Activated CD4-positive, alpha-beta T cell treated with anti-CD3 and anti-CD28 coated beads, Interleukin-10, Interleukin-2, amounts not matched to agents 100 ng/mL and 50 ng/mL, durations not matched to agents 16 hours and 8 hours (primary cell): ENCODE measurements around the gene ADAM22.

Source experiments
- DNase-seq: peaks from one replicate; pipeline ENCODE4 v3.0.0-alpha.2; 2020

ADAM22 gene

DNA sequence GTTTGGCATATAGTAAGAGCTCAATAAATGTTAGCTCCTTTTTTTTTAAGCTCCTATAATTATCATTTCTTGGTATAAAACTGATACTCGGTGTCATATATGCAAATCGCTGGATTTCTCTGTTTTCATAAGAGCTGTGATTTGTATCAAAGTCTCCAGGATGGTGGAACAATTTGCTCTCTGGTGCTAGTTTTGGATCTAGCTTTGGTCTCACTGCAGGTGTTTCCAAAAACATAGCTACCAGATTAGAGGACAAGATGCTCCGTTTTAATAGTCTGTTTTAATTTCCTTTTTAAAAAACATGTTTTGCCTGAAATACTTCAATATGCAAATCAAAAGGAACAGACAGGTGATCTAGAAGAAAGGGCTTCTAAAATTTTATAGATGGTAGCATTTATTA is 25.3 kb downstream of the ADAM22 start:
- DNase-seq = no peak

GRCh38 chr7:87960239-87960638 is 26.2 kb downstream of the ADAM22 start:
- DNase-seq = no peak

GRCh38 chr7:87961754-87962153 is 27.7 kb downstream of the ADAM22 start:
- no peak for DNase-seq

DNA sequence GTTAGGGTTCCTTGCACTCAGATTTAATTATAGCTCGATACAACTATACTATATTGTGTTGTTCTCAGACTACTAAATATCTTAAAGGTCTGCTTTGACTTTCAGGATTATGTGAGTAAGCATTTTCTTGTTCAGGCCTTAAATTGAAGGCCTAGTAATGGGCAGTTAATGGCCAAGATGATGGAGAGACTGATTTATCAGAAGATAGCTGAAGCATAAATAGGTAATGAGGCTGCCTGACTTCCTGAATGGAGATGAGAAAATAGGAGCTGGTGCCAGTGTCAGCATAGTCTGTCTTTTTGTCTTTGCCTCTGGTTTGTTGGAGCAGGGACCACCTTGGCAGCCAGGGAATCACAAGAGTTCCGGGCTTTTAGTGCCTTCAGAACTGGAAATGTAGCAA is 32.2 kb downstream of the ADAM22 start:
- DNase-seq = no peak

DNA sequence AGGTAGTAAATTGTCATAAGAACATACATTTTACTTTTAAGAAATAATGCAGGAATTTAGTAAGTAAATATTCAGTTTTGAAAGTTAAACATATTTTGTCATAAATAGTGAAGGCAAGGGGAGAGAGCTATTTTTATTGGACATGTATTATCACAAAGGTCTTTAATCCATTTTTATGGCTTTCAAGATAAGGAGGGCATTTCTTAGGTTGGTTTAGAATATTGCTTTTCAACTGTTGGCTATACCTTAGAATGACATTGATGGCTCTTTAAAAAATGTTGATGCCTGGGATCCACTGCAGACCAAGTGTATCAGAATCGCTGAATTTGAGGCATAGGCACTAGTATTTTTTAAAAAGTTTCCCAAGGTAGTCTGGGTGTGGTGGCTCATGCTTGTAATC is 34.0 kb downstream of the ADAM22 start:
- DNase-seq = no peak

DNA sequence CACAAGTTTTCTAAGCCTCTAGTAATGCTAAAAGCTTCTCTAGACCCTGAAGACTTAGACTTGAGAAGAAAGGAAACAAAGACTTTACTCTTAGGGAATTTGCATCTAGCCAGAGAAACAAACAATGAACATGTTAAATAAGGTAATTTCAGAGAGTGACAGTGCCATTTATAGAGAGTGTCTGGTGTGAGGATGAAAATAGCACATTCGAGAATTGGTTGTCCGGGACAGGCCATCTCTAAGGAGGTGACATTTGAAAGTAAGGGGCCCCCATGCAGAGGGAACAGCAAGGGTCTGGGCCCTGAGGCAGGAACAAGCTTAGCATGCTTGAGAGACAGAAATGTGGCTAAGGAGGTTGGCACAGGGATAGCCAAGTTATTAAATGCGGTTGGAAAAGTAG is 48.1 kb downstream of the ADAM22 start:
- no peak for DNase-seq

DNA sequence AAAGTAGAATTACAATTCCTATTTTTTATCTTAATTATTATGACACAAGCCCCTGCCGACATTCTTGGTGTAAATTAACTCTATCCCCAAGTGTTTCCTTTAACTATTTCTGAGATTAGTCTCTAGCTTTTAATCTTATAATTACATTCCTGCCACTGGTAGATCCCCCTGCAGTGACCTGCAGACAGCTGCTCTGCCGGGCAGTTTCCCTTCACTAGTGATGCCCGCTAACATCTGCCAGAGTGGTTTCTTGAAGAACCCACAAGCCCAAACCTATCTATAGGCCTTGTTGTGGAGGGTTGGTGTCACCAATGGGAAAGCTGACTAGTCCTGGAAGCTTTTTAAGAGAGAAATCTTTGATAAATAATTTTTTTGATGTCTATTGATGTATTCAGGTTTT is 50.0 kb downstream of the ADAM22 start:
- DNase-seq = no peak

GRCh38 chr7:87993269-87993668 is 59.2 kb downstream of the ADAM22 start:
- DNase-seq = no peak

DNA sequence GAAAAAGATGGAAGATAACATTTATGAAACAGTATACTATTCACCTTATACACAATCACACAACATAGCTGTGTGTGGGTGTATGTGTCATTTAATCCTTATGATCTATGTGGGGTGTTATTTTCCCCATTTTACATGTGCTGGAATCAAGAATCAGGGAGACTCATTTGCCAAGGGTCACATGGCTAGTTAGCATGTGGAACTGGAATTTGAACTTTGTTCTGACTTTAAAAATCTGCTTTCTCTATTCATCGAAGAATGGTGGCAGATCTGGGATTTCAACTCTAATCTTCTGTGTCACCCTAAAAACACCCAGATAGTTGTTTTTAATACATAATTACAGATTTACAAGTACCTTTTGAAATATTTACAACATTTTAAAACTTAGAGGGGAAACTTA is 65.2 kb downstream of the ADAM22 start:
- DNase-seq = no peak

DNA sequence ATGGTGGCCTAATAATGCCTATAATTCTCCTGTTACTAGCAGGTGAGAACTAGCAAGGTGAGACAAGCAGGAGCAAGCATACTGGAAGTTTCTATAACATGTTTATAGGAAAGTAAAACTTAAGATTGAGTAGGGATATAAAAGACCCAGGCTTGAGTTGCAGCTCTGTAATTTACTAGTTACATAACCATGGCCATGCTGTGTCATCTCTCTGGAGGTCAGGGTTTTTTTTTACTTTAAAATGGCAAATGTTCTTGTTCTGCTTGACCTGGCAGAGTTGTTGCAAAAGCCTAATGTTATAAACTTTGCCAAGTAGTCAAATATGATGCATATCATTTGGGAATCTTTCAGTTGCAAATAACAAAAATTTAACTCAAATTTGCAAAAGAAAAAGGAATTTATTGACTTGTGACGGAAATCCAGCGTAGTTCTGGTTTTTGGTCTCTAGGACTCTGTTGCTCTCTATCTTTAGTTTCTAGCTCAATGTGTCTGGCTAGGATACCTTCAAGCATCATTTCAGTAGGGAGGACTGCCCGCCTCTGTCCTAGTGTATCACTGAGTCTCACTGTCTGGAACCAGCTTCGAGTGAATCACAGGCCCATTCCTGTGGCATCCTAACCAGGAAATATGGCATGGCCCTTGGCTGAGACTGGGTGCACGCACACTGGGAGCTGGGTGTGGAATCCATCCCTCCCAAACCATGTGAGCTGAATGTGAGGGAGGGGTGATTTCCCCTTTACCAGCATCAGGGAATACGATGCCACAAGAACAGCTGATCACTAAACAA is 67.9 kb downstream of the ADAM22 start:
- DNase-seq = no peak

DNA sequence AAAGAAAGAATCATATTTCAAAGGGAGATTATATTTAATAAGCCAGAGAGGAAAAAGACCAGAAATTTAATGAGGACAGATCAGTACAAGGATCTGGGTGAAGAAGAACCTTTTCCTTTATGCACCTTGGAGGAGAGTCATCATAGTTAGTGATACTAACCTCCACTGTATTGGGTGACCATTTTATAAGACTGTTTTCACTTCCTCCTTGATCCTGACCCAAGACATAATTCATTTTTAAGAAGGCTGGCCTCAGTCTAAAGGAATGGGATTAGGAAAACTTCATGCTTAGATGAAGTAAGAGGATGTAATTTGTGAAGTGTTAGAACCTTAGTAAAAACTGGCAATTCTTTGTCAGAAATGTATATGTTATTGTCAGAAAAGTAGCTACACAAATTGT is 68.6 kb downstream of the ADAM22 start:
- no peak for DNase-seq

- DNase-seq = no peak
Observed at GRCh38 chr7:88003581-88003980, 69.5 kb downstream of the ADAM22 start.

DNA sequence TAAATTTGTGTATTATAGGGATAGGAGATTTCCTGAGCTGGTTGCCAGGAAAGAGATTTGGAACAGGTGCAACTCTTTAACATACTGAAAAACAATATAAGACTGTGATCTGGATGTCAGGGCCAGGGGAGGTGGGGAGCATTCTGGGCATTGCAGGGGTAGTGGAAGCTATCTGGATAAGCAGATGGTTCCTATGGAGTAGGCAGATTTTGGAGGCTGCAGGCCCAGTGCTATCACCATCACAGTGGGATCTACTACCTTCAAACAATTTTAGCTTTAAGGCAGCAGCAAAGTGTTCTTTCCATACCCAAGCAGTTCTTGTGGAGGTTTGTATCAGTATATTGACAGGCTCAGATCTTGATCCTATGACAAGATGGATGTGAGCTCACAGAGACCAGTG is 71.1 kb downstream of the ADAM22 start:
- DNase-seq = no peak

GRCh38 chr7:88009651-88010050 is 75.6 kb downstream of the ADAM22 start:
- no peak for DNase-seq

GRCh38 chr7:88012086-88012485 is 78.0 kb downstream of the ADAM22 start:
- no peak for DNase-seq

GRCh38 chr7:88013981-88014380 is 79.9 kb downstream of the ADAM22 start:
- no peak for DNase-seq

DNA sequence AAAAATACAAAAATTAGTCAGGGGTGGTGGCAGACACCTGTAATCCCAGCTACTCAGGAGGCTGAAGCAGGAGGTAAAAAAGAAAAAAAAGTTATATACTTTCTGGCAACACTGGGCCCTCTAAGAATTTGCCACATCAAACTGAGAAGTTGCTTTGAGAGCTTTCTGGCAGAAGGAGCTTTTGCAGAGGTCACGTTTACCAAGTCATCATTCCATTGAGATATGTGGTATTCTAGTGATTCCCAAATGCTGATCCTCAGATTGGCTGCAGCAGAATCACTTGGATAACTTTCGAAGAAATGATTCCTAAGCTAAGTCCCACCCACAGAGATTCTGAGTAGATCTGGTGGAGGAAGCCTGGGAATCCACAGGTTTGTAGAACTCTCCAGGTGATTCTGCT is 80.5 kb downstream of the ADAM22 start:
- DNase-seq = no peak

DNA sequence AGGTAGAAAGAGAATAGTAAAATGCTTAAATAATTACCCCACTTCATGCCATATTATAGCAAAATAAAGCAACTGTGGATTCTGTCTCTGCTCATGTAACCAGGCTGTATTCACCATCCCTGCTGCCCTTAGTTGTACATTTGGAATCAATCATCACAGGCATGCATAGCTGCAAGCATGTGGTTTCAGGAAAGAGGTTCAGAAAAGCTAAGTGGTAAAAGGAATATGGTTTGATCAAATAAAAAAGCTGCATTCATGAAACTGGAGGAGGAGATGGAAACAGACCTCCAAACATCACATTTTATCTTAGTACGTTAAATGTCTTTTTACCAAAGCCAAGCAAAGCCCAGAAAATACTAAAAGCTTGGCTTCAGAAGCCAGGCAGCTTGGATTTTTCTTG is 81.3 kb downstream of the ADAM22 start:
- DNase-seq = no peak

GRCh38 chr7:88018501-88018900 is 84.5 kb downstream of the ADAM22 start:
- no peak for DNase-seq

DNA sequence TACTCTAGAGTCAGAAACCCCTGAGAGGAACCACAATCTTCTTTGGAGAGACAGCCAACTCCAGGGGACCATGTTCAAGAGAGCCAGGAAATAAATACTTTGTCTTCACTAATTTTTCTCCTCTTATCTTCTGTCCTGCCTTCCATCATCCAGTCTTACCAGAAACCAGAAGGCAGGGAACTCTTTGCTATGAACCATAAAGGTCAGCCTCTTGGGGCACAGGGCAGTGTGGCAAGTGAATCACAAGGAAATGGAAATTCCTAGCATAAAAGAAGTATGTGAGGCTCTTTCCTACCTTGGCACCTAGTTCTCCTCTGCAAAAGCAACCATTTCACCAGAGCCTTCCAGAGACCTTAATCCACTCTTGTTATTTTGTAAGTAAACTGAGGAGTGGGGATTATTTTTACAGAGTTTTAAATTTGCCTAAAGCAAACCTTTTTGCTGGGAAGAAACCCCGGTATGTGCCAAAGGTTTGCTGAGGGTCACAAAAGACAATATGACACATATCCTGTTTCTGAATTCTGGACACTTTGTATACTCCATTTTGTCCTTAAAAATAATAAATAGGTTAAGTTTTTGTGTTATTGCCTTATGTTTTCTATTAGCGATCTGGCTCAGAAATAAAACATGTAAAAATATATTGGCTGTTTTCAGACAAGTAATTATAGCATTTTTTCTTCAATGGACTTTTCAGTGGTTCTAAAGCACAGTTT is 87.1 kb downstream of the ADAM22 start:
- DNase-seq = no peak

- DNase-seq = no peak
Observed at GRCh38 chr7:88027724-88028123, 93.7 kb downstream of the ADAM22 start.

DNA sequence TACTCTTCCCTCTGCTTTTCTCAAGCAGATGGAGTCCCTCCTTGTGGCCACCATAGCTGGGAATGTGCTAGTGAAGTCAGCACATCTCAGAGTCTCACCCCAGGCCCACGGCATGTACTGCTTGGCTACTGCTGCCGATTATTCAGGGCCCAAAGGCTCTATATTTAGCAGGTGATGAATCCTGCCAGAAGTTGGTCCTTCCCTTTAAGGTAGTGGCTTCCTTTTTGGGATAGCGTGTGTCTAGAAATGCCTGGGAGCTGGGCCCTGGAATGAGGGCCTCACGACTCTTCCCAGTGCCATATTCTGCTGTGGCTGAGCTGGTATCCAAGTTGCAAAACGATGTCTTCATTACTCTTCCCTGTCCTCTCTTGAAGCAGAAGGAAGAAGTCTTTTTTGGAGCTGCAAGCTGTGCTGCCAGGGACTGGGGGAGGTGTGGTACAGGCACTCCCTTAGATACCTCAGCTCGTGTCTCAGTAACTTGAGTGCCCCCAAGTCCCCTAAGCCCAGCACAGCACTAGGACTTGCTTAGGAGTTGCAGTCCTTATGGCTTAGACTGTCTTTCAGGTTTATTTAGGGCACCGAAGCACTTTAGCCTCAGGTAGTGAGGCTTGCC is 100.1 kb downstream of the ADAM22 start:
- no peak for DNase-seq

- no peak for DNase-seq
Observed at GRCh38 chr7:88037050-88037449, 103.0 kb downstream of the ADAM22 start.

GRCh38 chr7:88040694-88041093 is 106.6 kb downstream of the ADAM22 start:
- DNase-seq = no peak
